ENCODE results near the gene OR2T8. TPM values are rescaled to one million over a fixed set of nuclear protein-coding genes. Genes with fewer than 3 reads are reported as not detected.

Gene OR2T8
- total RNA-seq, 2 donors from 2014 or later = not detected

DNA sequence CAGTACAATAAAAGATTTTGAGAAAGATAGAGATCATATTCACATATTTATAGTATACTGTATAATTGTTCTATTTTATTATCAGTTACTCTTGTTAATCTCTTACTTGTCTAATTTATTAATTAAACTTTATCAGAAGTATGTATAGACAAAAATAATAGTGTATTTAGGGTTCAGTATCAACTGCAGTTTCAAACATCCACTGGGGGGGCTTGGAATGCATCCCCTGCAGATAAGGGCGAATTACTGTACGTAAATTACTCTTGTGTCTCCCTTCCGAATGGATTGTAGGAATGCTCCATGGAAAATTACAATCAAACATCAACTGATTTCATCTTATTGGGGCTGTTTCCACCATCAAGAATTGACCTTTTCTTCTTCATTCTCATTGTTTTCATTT lies 28.5 kb downstream of the OR2T8 start, which contains the start of gene OR2L8:
Gene OR2L8 (plus strand): TSS at position 301 of the 400 bp plus-strand sequence. CDS start 0 bp downstream, at position 301.
- ATAC-seq = no peak
- no peak for DNase-seq
- intact Hi-C loops (cut with DNase I) = no loop called here

GRCh38 chr1:247953408-247953807 lies 33.4 kb downstream of the OR2T8 start:
- intact Hi-C loops (cut with DNase I) = no loop called here
- DNase-seq (no peak), ATAC-seq (no peak)

DNA sequence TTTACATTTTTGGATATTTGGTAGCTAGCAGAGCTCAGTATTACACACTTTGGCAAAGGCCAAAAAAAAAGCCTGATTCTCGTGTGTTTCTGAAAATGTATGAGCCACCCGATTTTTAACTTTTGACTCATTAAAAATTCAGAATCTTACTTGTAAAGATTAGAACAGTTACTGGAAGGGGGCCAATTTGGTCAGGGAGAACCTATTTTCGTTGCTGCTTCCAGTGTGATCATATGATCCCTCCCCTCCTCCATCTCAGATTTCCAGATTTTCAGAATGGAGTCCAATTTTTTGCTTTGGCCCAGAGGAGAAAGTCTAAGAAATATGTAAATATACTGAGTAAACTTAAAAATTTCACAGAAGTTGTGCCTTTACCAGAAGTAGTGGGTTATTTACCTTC lies 41.7 kb downstream of the OR2T8 start:
- no peak for DNase-seq
- intact Hi-C loops (cut with DNase I) = no loop called here
- ATAC-seq = no peak

DNA sequence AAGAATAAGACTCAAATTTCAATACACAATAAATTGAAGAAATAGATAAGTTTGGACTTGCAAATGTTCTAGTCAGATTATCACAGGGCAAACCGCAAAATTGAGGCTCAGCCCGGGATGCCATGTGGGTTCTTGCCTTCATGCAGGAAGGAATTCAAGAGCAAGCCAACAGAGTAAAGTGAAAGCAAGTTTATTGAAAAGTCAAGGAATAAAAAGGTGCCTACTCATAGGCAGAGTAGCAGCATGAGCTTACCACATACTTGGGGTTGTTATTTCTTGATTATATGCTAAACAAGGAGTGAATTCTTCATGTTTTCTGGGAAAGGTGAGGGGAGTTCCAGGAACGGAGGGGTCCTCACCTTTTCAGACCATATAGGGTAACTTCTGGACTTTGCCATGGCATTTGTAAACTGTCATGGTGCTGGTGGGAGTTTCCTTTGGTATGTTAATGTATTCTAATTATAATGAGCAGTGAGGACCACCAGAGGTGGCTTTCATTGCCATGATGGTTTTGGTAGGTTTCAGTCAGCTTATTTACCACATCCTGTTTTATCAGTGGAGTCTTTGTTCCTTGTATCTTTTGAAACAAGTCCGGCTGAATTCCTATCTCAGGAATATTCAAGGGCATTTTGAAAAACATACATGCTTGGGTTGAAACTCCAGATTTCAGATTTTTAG lies 43.0 kb downstream of the OR2T8 start:
- intact Hi-C loops (cut with DNase I) = no loop called here
- ATAC-seq = no peak
- no peak for DNase-seq

GRCh38 chr1:247964933-247965332 lies 44.9 kb downstream of the OR2T8 start, which contains the start of gene OR2AK2:
Gene OR2AK2, plus strand, starts transcription at chr1:247965233. Its CDS starts 144 bp downstream, at chr1:247965377.
- ATAC-seq (no peak), DNase-seq (no peak)
- intact Hi-C loops (cut with DNase I) = no loop called here

DNA sequence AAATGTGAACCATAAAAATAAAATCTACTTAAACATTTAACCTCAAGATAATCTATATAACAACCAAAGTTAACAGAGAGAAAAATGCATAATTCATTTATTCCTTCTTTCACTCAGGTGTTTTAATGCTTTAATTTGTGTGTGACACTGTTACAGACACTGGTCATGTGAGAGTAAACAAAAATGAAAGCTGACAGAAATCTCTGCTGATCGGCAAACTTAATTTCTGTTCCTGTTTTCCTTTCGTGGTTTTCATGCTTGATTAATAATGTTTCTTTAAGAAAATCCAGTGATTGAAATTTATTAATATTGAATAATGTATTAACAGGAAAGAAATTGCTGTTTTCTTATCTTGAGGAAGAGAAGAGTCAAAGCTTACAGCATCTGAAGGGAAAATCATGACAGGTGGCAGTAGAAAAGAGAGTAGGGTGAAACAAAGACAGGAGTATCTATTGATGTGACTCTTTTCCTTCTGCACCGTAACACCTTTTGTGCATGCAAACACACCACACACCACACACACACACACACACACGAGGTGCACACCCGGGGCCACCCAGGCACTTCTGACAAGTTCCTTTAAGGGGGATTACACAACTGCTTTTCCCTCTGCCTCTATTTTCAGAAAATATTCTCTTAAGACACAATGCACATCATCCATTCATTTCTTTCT lies 46.6 kb downstream of the OR2T8 start:
- ATAC-seq (no peak), DNase-seq (no peak)
- intact Hi-C loops (cut with DNase I) = no loop called here

Other genes starting within 250 kb of the OR2T8 start
- gene OR13G1, start 240.5 kb upstream of the OR2T8 start, total RNA-seq = not detected
- gene OR6F1, start 203.6 kb upstream of the OR2T8 start, total RNA-seq = not detected
- gene OR14K1, start 181.6 kb upstream of the OR2T8 start, total RNA-seq = not detected
- not detected for gene OR14A2, start 172.1 kb upstream of the OR2T8 start, total RNA-seq
- gene OR1C1, start 159.7 kb upstream of the OR2T8 start, total RNA-seq = not detected
- gene OR14A16, start 96.1 kb upstream of the OR2T8 start, total RNA-seq = not detected
- gene OR11L1, start 78.4 kb upstream of the OR2T8 start, total RNA-seq = not detected
- under 1 TPM; 0.32 to 0.60 TPM for gene TRIM58, start 63.1 kb upstream of the OR2T8 start, total RNA-seq
- gene OR2W3, start 24.7 kb upstream of the OR2T8 start, total RNA-seq = under 1 TPM in 1 of 2 donors, not detected in 1; 0.26 TPM
- not detected for gene OR2AJ1, start 4.6 kb downstream of the OR2T8 start, total RNA-seq
- not detected for gene OR2L8, start 28.6 kb downstream of the OR2T8 start, total RNA-seq
- not detected for gene OR2AK2, start 45.0 kb downstream of the OR2T8 start, total RNA-seq
- not detected for gene OR2L5, start 93.4 kb downstream of the OR2T8 start, total RNA-seq
- gene OR2L2, start 109.8 kb downstream of the OR2T8 start, total RNA-seq = under 1 TPM in 1 of 2 donors, not detected in 1; 0.05 TPM
- not detected for gene OR2L3, start 126.6 kb downstream of the OR2T8 start, total RNA-seq
- gene OR2L13, start 174.9 kb downstream of the OR2T8 start, total RNA-seq = not detected
- not detected for gene OR2M5, start 224.9 kb downstream of the OR2T8 start, total RNA-seq

All from left cardiac atrium (tissue), 4 donors.